IMR-90 (cell line): Measurements from ENCODE around the gene MAP3K3. TPM values are rescaled to one million over a fixed set of nuclear protein-coding genes. Genes with fewer than 3 reads are reported as not detected.

Source experiments
- ATAC-seq: fragments of 200-7000 bp; cut with Tn5 transposase; 2 replicates; pipeline ENCODE4 v1.9.1; 2020; ENCODE audit warnings: low read depth, mild to moderate bottlenecking, moderate library complexity
- BruUV-seq: library from RNA; stranded (reverse); fragments of 400-500 nt; replicated peaks from 2 replicates; lab custom pipeline; 2021; lab: Mats Ljungman, UMichigan
- CTCF ChIA-PET: fragments of 300-600 bp; formaldehyde crosslinking; extraction: SDS; loops from one replicate; lab custom pipeline; 2021; ENCODE audit warnings: antibody characterized with exemption; lab: Yijun Ruan, JAX
- POLR2A ChIA-PET: fragments of 300-600 bp; sonication (Branson Sonifier 250); formaldehyde crosslinking; loops from one replicate; lab custom pipeline; 2022; ENCODE audit warnings: antibody characterized with exemption; ENCODE audit not compliant: unreplicated experiment; lab: Charles Lee
- DNase-seq: peaks from one replicate; pipeline ENCODE4 v3.0.0; 2013
- H2AFZ ChIP-seq: replicated peaks from 2 replicates; pipeline ENCODE3; 2013; ENCODE audit warnings: low read length, mild to moderate bottlenecking; ENCODE audit not compliant: poor library complexity
- H2AK5ac ChIP-seq: 2 replicates; pipeline ENCODE4 v1.6.1; 2013; ENCODE audit warnings: low read depth, low read length, inconsistent platforms
- H2AK9ac ChIP-seq: replicated peaks from 2 replicates; pipeline ENCODE3; 2013; ENCODE audit warnings: mild to moderate bottlenecking, low read depth, low read length, moderate library complexity; ENCODE audit not compliant: poor library complexity
- H2BK120ac ChIP-seq: 2 replicates; pipeline ENCODE4 v1.6.1; 2013; ENCODE audit warnings: low read depth, low read length, inconsistent platforms
- H2BK15ac ChIP-seq: 3 replicates; pipeline ENCODE4 v1.6.1; 2013; ENCODE audit warnings: low read depth, low read length, inconsistent platforms
- H2BK20ac ChIP-seq: 2 replicates; pipeline ENCODE4 v1.6.1; 2013; ENCODE audit warnings: low read depth, mild to moderate bottlenecking, inconsistent platforms, low read length, moderate library complexity
- H2BK5ac ChIP-seq: 2 replicates; pipeline ENCODE4 v1.6.1; 2013; ENCODE audit warnings: mild to moderate bottlenecking, low read depth, low read length, inconsistent platforms; ENCODE audit not compliant: poor library complexity, severe bottlenecking
- H3K14ac ChIP-seq: replicated peaks from 2 replicates; pipeline ENCODE4 v1.6.1; 2013; ENCODE audit warnings: low read depth, low read length, inconsistent platforms
- H3K18ac ChIP-seq: 2 replicates; pipeline ENCODE4 v1.6.1; 2013; ENCODE audit warnings: low read depth, low read length, control low read depth
- H3K23ac ChIP-seq: 2 replicates; pipeline ENCODE4 v1.6.1; 2013; ENCODE audit warnings: low read depth, low read length, inconsistent platforms
- H3K27ac ChIP-seq: 2 replicates; pipeline ENCODE4 v1.5.1; 2013; ENCODE audit warnings: mild to moderate bottlenecking, control low read depth, low read length; ENCODE audit not compliant: insufficient read depth
- H3K27me3 ChIP-seq: 2 replicates; pipeline ENCODE4 v1.6.1; 2013; ENCODE audit warnings: low read length; ENCODE audit not compliant: control insufficient read depth, insufficient read depth
- H3K36me3 ChIP-seq: 2 replicates; pipeline ENCODE4 v1.6.1; 2013; ENCODE audit warnings: low read length, mixed read lengths; ENCODE audit not compliant: control insufficient read depth, insufficient read depth
- H3K4ac ChIP-seq: 2 replicates; pipeline ENCODE4 v1.6.1; 2013; ENCODE audit warnings: low read depth, low read length, inconsistent platforms
- H3K4me1 ChIP-seq: 2 replicates; pipeline ENCODE4 v1.6.1; 2013; ENCODE audit warnings: low read length, mixed read lengths; ENCODE audit not compliant: control insufficient read depth, insufficient read depth
- H3K4me2 ChIP-seq: 2 replicates; pipeline ENCODE4 v1.6.1; 2013; ENCODE audit warnings: low read depth, mild to moderate bottlenecking, control low read depth, low read length, moderate library complexity
- H3K4me3 ChIP-seq: 2 replicates; pipeline ENCODE4 v1.5.1; 2013; ENCODE audit warnings: low read depth, mild to moderate bottlenecking, control low read depth, low read length, moderate library complexity; ENCODE audit not compliant: insufficient read depth
- H3K56ac ChIP-seq: 2 replicates; pipeline ENCODE4 v1.6.1; 2013; ENCODE audit warnings: low read length, inconsistent platforms; ENCODE audit not compliant: insufficient read depth; ENCODE audit errors: extremely low read depth
- H3K79me1 ChIP-seq, 2 experiments: 2 replicates each; pipeline ENCODE4 v1.6.1; 2013; ENCODE audit warnings: low read length in 2 of 2, inconsistent platforms in 1 of 2, low read depth in 1 of 2
- H3K9ac ChIP-seq: 2 replicates; pipeline ENCODE4 v1.6.1; 2013; ENCODE audit warnings: low read depth, low read length, control low read depth
- H3K9me1 ChIP-seq: 2 replicates; pipeline ENCODE4 v1.6.1; 2013; ENCODE audit warnings: low read length, inconsistent platforms; ENCODE audit not compliant: insufficient read depth
- H3K9me3 ChIP-seq: 2 replicates; pipeline ENCODE4 v1.6.1; 2013; ENCODE audit warnings: low read length; ENCODE audit not compliant: control insufficient read depth, insufficient read depth
- H4K20me1 ChIP-seq: 2 replicates; pipeline ENCODE4 v1.6.1; 2013; ENCODE audit warnings: low read length, inconsistent platforms; ENCODE audit not compliant: insufficient read depth
- H4K5ac ChIP-seq: 2 replicates; pipeline ENCODE4 v1.6.1; 2013; ENCODE audit warnings: mild to moderate bottlenecking, low read depth, low read length, control low read depth
- H4K8ac ChIP-seq, 2 experiments: 2 replicates each; pipeline ENCODE4 v1.6.1; 2013; ENCODE audit warnings: low read depth in 2 of 2, low read length in 2 of 2, control low read depth in 1 of 2, inconsistent platforms in 1 of 2
- H4K91ac ChIP-seq: 2 replicates; pipeline ENCODE4 v1.6.1; 2013; ENCODE audit warnings: low read depth, low read length, inconsistent platforms; ENCODE audit not compliant: insufficient read depth
- BHLHE40 ChIP-seq: fragments of 150-350 bp; IDR thresholded peaks from 2 replicates; pipeline ENCODE4 v1.6.1; 2016; ENCODE audit warnings: mild to moderate bottlenecking, low read depth, low read length
- CEBPB ChIP-seq: IDR thresholded peaks from 2 replicates; pipeline ENCODE4 v1.6.1; 2012; ENCODE audit warnings: low read depth, low read length, improper control_type of control experiment
- CHD1 ChIP-seq: IDR thresholded peaks from 2 replicates; pipeline ENCODE4 v1.6.1; 2012; ENCODE audit warnings: low read depth, low read length, improper control_type of control experiment
- CTCF ChIP-seq: conservative IDR thresholded peaks from 2 replicates; pipeline ENCODE4 v1.5.1; 2012; ENCODE audit warnings: mild to moderate bottlenecking, low read depth, low read length, improper control_type of control experiment
- ELK1 ChIP-seq: fragments of 150-350 bp; IDR thresholded peaks from 2 replicates; pipeline ENCODE4 v1.6.1; 2016; ENCODE audit warnings: low read depth, mild to moderate bottlenecking, low read length, moderate library complexity, borderline replicate concordance
- RFX5 ChIP-seq: IDR thresholded peaks from 2 replicates; pipeline ENCODE4 v1.8.0; 2012; ENCODE audit warnings: low read depth, mild to moderate bottlenecking, low read length, moderate library complexity
- SMC3 ChIP-seq: fragments of 150-350 bp; IDR thresholded peaks from 2 replicates; pipeline ENCODE4 v1.6.1; 2016; ENCODE audit warnings: low read depth, mild to moderate bottlenecking, antibody characterized with exemption, low read length, moderate library complexity
- WGBS, 2 experiments: methylation state at CpG; one replicate each; pipeline versions ENCODE4 v1.1.5 to v1.1.7; 2013; ENCODE audit warnings: missing lambda C conversion rate in 2 of 2; ENCODE audit not compliant: insufficient read length in 1 of 2; ENCODE audit errors: extremely low coverage in 2 of 2; 5-methylcytosine and 5-hydroxymethylcytosine counted together
- dilution Hi-C: fragments of 300-500 bp; cut with HindIII; formaldehyde crosslinking; loops from one replicate; pipeline ENCODE4 v1.14.3; 2018; ENCODE audit warnings: low sequenced_read_pairs; ENCODE audit not compliant: unreplicated experiment
- in situ Hi-C: fragments of 300-500 bp; cut with MboI; formaldehyde crosslinking; loops from 3 replicates; pipeline ENCODE4 v1.14.3; 2019; ENCODE audit warnings: low sequenced_read_pairs, inconsistent platforms, mixed read lengths
- intact Hi-C: fragments of 100-400 bp; cut with micrococcal nuclease; formaldehyde crosslinking; loops from 2 replicates; pipeline ENCODE4 v1.10.0; 2022
- polyA plus RNA-seq, 3 experiments: library from polyadenylated mRNA; depleted of rRNA; stranded (reverse); fragments of >200 nt; gene quantifications; 2 replicates each; pipeline ENCODE4 v1.2.3, GENCODE V29; 2012; ENCODE audit warnings: low replicate concordance in 1 of 3
- total RNA-seq: library from RNA; depleted of rRNA; stranded (reverse); fragments of >200 nt; gene quantifications from 2 replicates; pipeline ENCODE4 v1.2.3, GENCODE V29; 2012

The MAP3K3 gene
- total and polyA plus RNA-seq, 2 of the 4 experiments (the other 2 are of a cell fraction): 19.1 to 25.6 TPM

DNA sequence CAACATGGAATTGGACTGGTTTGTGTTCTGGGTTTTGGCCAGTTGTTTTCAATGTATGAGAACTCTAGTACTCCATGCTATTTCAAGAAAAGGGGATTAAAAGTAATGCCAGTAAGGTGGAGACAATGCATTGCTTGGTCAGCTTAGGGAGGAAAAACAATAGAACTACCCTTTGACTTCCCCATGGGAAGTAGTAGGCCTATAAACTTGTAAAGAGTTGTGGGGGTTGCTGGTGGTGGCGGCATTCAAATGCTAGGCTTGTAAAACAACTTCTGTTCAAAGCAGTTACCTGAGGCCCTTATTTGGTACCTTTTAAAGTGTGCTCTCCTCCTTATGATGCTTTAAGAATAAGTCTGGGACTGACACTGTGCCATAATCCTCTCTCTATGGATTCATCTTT lies 9.4 kb downstream of the MAP3K3 start:
- BruUV-seq: no TSS peak

More for the DNA sequence above, 9.4 kb downstream of the MAP3K3 start:
- Histone ChIP-seq H3K36me3 (peaks cover 10% of the 10 kb centered on the region), H3K4me1 (peaks cover 6% of the 10 kb centered on the region), H2AFZ (no peak overlapping the region), H3K4me2 (no peak overlapping the region), H2BK5ac (no peak overlapping the region), H3K18ac (no peak overlapping the region), H2BK15ac (no peak overlapping the region), H4K91ac (no peak overlapping the region), H4K8ac (no peak overlapping the region), H3K9me3 (no peaks in the 10 kb centered on the region), H2BK20ac (no peak overlapping the region), H4K5ac (no peak overlapping the region), H4K20me1 (peaks cover 7% of the 10 kb centered on the region; the same call in 1 of the 2 replicates), H3K9ac (no peak overlapping the region), H2AK9ac (no peak overlapping the region), H3K56ac (no peak overlapping the region), H2AK5ac (no peak overlapping the region), H3K4ac (no peak overlapping the region), H3K27ac (no peak overlapping the region), H2BK120ac (no peak overlapping the region), H3K23ac (no peak overlapping the region), H3K9me1 (0 out of 2 replicates have a peak, but pooled peaks cover 7% of the 10 kb centered on the region), H3K4me3 (no peak overlapping the region), H3K79me1 (peaks cover 26 to 58% of the 10 kb centered on the region in 2 experiments; a peak in 3 of 4 replicates), H3K27me3 (no peaks in the 10 kb centered on the region), H3K14ac (no peak overlapping the region)
- TF ChIP-seq ELK1 (no peak), SMC3 (no peak), CHD1 (no peak), BHLHE40 (no peak), CEBPB (no peak), RFX5 (no peak), CTCF (no peak)
- DNase-seq (no peak), ATAC-seq (no peak)
- dilution Hi-C loops (no loop called here), intact Hi-C loops (no loop called here), in situ Hi-C loops (no loop called here)
- ChIA-PET CTCF (no interaction called here), POLR2A (no interaction called here)
- WGBS, 2 experiments: no CpG with 5 or more reads among the region's 1 CpG
